K562 (cell line): ENCODE data around the gene AGA. TPM values are rescaled to one million over a fixed set of nuclear protein-coding genes. Genes with fewer than 3 reads are reported as not detected.

Experiments used
- ATAC-seq: fragments of 200-7000 bp; cut with Tn5 transposase; 3 replicates; pipeline ENCODE4 v1.9.1; 2020; ENCODE audit warnings: moderate library complexity
- BruUV-seq: library from RNA; stranded (reverse); fragments of 400-500 nt; replicated peaks from 2 replicates; lab custom pipeline; 2021; lab: Mats Ljungman, UMichigan
- CTCF ChIA-PET: fragments of 300-600 bp; formaldehyde crosslinking; extraction: SDS; loops from one replicate; lab custom pipeline; 2021; ENCODE audit warnings: low intra/inter-chr PET ratio; lab: Yijun Ruan, JAX
- POLR2A ChIA-PET: fragments of 300-600, 350-650 bp; sonication (Branson Sonifier 250); formaldehyde crosslinking; extraction: SDS; loops from one replicate; lab custom pipeline; 2021; ENCODE audit warnings: antibody characterized with exemption, inconsistent platforms; lab: Yijun Ruan, JAX
- DNase-seq, 4 experiments: peaks; one replicate each; pipeline versions ENCODE4 v3.0.0 to v3.0.0-alpha.2; 2011 to 2018; ENCODE audit warnings: low spot score in 3 of 4, mixed read lengths in 3 of 4; ENCODE audit errors: extremely low read depth in 1 of 4
- FAIRE-seq: peaks from 2 replicates; lab custom pipeline; 2011; peaks lifted over from hg19 to GRCh38; lab: Jason Lieb, UNC
- H2AFZ ChIP-seq: 2 replicates; pipeline ENCODE4 v1.6.0; 2011; ENCODE audit warnings: low read depth, low read length, control low read depth, inconsistent platforms
- H3K27ac ChIP-seq: fragments of 200-600 bp; 3 replicates; pipeline ENCODE4 v1.8.0; 2011; ENCODE audit warnings: low read depth, mild to moderate bottlenecking, control low read depth, inconsistent platforms, low read length, moderate library complexity, mixed read lengths; ENCODE audit errors: extremely low read depth
- H3K27me3 ChIP-seq, 2 experiments: fragments of 300-600 bp in 1 of 2; 2 replicates in 1 of 2; 3 replicates in 1 of 2; pipeline versions ENCODE4 v1.6.0 to v1.8.0; 2011; ENCODE audit warnings: inconsistent platforms in 2 of 2, low read length in 2 of 2, mild to moderate bottlenecking in 1 of 2, mixed read lengths in 1 of 2, moderate library complexity in 1 of 2; ENCODE audit not compliant: control insufficient read depth in 2 of 2, insufficient read depth in 2 of 2
- H3K36me3 ChIP-seq: fragments of 300-600 bp; 3 replicates; pipeline ENCODE4 v1.8.0; 2011; ENCODE audit warnings: mild to moderate bottlenecking, low read length, inconsistent platforms; ENCODE audit not compliant: control insufficient read depth, insufficient read depth
- H3K4me1 ChIP-seq, 2 experiments: fragments of 200-600 bp in 1 of 2; replicated peaks in 1 of 2; 2 replicates in 1 of 2; 3 replicates in 1 of 2; pipeline versions ENCODE4 v1.5.1 to v1.8.0; 2011; ENCODE audit warnings: inconsistent platforms in 2 of 2, low read length in 2 of 2, mild to moderate bottlenecking in 1 of 2, mixed read lengths in 1 of 2, moderate library complexity in 1 of 2; ENCODE audit not compliant: control insufficient read depth in 2 of 2, insufficient read depth in 2 of 2
- H3K4me2 ChIP-seq: 2 replicates; pipeline ENCODE4 v1.6.1; 2011; ENCODE audit warnings: low read length, control low read depth, inconsistent platforms, mixed read lengths; ENCODE audit not compliant: insufficient read depth
- H3K4me3 ChIP-seq: fragments of 200-600 bp; sonication (generic), shearing (Covaris generic); 2 replicates; pipeline ENCODE4 v1.5.1; 2016; ENCODE audit warnings: control low read depth, inconsistent platforms
- H3K79me2 ChIP-seq: fragments of 200-600 bp; 3 replicates; pipeline ENCODE4 v1.8.0; 2011; ENCODE audit warnings: low read length, inconsistent platforms; ENCODE audit not compliant: control insufficient read depth, insufficient read depth
- H3K9ac ChIP-seq, 2 experiments: 2 replicates each; pipeline versions ENCODE4 v1.6.0 to v1.6.1; 2011; ENCODE audit warnings: low read depth in 2 of 2, low read length in 2 of 2, control low read depth in 1 of 2, inconsistent platforms in 1 of 2, mild to moderate bottlenecking in 1 of 2, mixed read lengths in 1 of 2; ENCODE audit not compliant: insufficient read depth in 1 of 2
- H3K9me1 ChIP-seq: one replicate; pipeline ENCODE4 v1.6.0; 2011; ENCODE audit warnings: inconsistent platforms, mild to moderate bottlenecking, low read length, moderate library complexity; ENCODE audit not compliant: control insufficient read depth, insufficient read depth
- H3K9me3 ChIP-seq: replicated peaks from 2 replicates; pipeline ENCODE4 v1.5.1; 2011; ENCODE audit warnings: low read depth, low read length, inconsistent platforms; ENCODE audit not compliant: control insufficient read depth, insufficient read depth
- H4K20me1 ChIP-seq: replicated peaks from 2 replicates; pipeline ENCODE4 v1.6.1; 2011; ENCODE audit warnings: low read length, inconsistent platforms, mixed read lengths; ENCODE audit not compliant: control insufficient read depth, insufficient read depth
- ARID4B ChIP-seq: sonication (generic); formaldehyde crosslinking; IDR thresholded peaks from 2 replicates; pipeline ENCODE4 v1.8.0; 2022; ENCODE audit warnings: mild to moderate bottlenecking, missing genetic modification reagents
- E2F8 ChIP-seq: fragments of 450-650 bp; IDR thresholded peaks from 2 replicates; pipeline ENCODE4 v1.7.1; 2018; ENCODE audit warnings: mild to moderate bottlenecking, low read depth; ENCODE audit not compliant: partially characterized antibody
- PHF8 ChIP-seq: fragments of 200-600 bp; sonication (generic); IDR thresholded peaks from 2 replicates; pipeline ENCODE4 v1.6.1; 2012; ENCODE audit warnings: mixed run types, mild to moderate bottlenecking, inconsistent platforms, low read length, moderate library complexity, borderline replicate concordance
- SP2 ChIP-seq: IDR thresholded peaks from 2 replicates; pipeline ENCODE4 v1.6.1; 2011; ENCODE audit warnings: mild to moderate bottlenecking, low read depth, low read length, moderate library complexity; ENCODE audit not compliant: poor library complexity, severe bottlenecking; ENCODE audit errors: extremely low read depth
- ZNF407 ChIP-seq: fragments of 450-650 bp; IDR thresholded peaks from 2 replicates; pipeline ENCODE4 v1.6.1; 2016; ENCODE audit warnings: low read depth
- ZNF778 ChIP-seq: fragments of 450-650 bp; formaldehyde crosslinking; IDR thresholded peaks from 2 replicates; pipeline ENCODE4 v1.4.0; 2020; ENCODE audit warnings: mild to moderate bottlenecking, moderate library complexity
- WGBS: fragments of 100-300 bp; shearing (Covaris generic); methylation state at CpG from one replicate; pipeline ENCODE4 v1.1.6; 2016; ENCODE audit warnings: low coverage, mixed read lengths; ENCODE audit not compliant: insufficient coverage; ENCODE audit errors: missing lambda C conversion rate; 5-methylcytosine and 5-hydroxymethylcytosine counted together
- in situ Hi-C: fragments of 300-500 bp; cut with MboI; formaldehyde crosslinking; loops from 4 replicates; pipeline ENCODE4 v1.15.0; 2018; ENCODE audit warnings: inconsistent platforms, mixed read lengths
- intact Hi-C: fragments of 100-400 bp; cut with micrococcal nuclease; formaldehyde crosslinking; loops from 2 replicates; pipeline ENCODE4 v1.14.2; 2022
- polyA plus RNA-seq, 8 experiments: library from polyadenylated mRNA; depleted of rRNA in 4 of 8; stranded (reverse) in 5 of 8; unstranded in 3 of 8; fragments of >200 nt; fragmentation: Nextera tagmentation in 2 of 8; fragmentation: Illumina TruSeq in 1 of 8; extraction: Ambion mirVana in 2 of 8; extraction: Trizol in 1 of 8; gene quantifications; 2 replicates each; pipeline versions ENCODE4 v1.2.1 to v1.2.3, GENCODE V29; 2011 to 2014; ENCODE audit warnings: inconsistent platforms in 1 of 8, missing spikeins in 1 of 8
- total RNA-seq, 7 experiments: library from RNA; depleted of rRNA in 6 of 7; stranded (reverse); fragments of >200 nt in 6 of 7; fragmentation: Illumina TruSeq in 2 of 7; extraction: Trizol in 2 of 7; gene quantifications; 2 replicates each; pipeline versions ENCODE4 v1.2.1 to v1.2.3, GENCODE V29; 2011 to 2021; ENCODE audit warnings: low replicate concordance in 1 of 7

The AGA gene
- total and polyA plus RNA-seq, 9 of the 15 experiments (the other 6 are each of a cell fraction or from before 2014, with no cell fraction given): 8.5 to 25.0 (median 12.6) TPM

GRCh38 chr4:177411996-177412395 is 30.2 kb downstream of the AGA start:
- H3K79me2 ChIP-seq: no peaks in the 10 kb centered on the region
- BruUV-seq: no TSS peak
- ATAC-seq: no peak
- no peaks in the 10 kb centered on the region for H3K9me1 ChIP-seq
- ChIA-PET POLR2A (no interaction called here), CTCF (no interaction called here)
- H3K36me3 ChIP-seq: no peaks in the 10 kb centered on the region
- H4K20me1 ChIP-seq: no peaks in the 10 kb centered on the region
- WGBS: 5% methylated on average over 5 of the region's 5 CpGs
- no peak overlapping the region for H3K9ac ChIP-seq
- H3K4me1 ChIP-seq: peaks cover 0 to 3% of the 10 kb centered on the region in 2 experiments; a peak in 1 of 5 replicates
- no peak overlapping the region for H3K4me3 ChIP-seq
- H3K27me3 ChIP-seq: peaks cover 4 to 20% of the 10 kb centered on the region in 2 experiments; a peak in 4 of 5 replicates
- no peak overlapping the region for H3K27ac ChIP-seq
- H3K9me3 ChIP-seq: no peaks in the 10 kb centered on the region
- intact Hi-C loops: no loop called here
- H3K4me2 ChIP-seq: no peak overlapping the region
- DNase-seq: no peak
- no peak overlapping the region for H2AFZ ChIP-seq
- no peak for FAIRE-seq
- in situ Hi-C loops: no loop called here
- TF ChIP-seq ZNF407: no peak
- no peak for TF ChIP-seq E2F8
- no peak for TF ChIP-seq ARID4B (CRISPR knock-in tag)
- no peak for TF ChIP-seq PHF8
- TF ChIP-seq ZNF778 (CRISPR knock-in tag): no peak
- TF ChIP-seq SP2: no peak
